Stimulated activated CD8-positive, alpha-beta memory T cell treated with anti-CD3 and anti-CD28 coated beads, Interleukin-15, amount 100 ng/mL, for 4 hours (primary cell): ENCODE measurements around the gene FAM117A.
"Not testable (repeated sequence)": the region's sequence is repeated elsewhere in the genome, so short reads cannot be mapped to it uniquely, and the experiment has no call there.

ENCODE experiments used
- DNase-seq, 2 donors: peaks; one replicate each; pipeline ENCODE4 v3.0.0-alpha.2; 2020; ENCODE audit warnings: low read depth in 2 of 2

The FAM117A gene

DNA sequence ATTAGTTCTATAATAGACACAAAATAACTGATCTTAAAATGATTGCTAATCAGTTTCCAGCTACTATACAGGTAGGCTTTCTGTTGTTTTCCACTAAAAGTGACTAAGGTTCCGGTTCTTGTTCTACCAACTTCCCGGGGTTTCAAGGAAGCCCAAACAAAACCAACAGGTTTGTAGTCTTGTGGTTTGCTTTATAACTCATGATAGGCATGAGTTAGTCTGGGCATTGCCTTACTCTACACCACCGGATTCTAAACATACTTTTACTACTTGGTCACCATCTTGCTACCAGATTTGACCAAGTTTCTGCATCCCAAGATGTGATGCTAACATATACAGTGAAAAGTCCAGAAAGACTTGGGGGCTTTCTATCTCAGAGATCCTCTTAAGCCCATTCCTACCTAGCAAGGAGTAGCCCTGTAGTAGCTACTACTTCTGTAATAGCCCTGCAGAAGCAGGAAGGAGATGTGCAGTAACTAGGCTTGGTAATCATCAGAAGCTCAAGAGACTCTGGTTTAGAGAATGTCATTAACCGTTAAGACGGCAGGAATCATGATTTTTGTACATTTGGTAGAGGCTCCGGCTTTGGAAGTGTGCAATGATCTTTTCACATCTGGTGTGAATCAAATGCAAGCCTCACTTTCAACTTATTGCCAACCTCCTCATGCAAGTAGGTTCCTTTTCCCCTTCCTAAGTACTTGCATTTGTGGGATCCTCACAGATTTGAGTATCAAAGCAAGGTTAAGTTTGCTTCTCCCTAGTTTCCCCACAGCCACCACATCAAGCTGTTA is 1.6 kb downstream of the FAM117A start:
- DNase-seq = no peak

DNA sequence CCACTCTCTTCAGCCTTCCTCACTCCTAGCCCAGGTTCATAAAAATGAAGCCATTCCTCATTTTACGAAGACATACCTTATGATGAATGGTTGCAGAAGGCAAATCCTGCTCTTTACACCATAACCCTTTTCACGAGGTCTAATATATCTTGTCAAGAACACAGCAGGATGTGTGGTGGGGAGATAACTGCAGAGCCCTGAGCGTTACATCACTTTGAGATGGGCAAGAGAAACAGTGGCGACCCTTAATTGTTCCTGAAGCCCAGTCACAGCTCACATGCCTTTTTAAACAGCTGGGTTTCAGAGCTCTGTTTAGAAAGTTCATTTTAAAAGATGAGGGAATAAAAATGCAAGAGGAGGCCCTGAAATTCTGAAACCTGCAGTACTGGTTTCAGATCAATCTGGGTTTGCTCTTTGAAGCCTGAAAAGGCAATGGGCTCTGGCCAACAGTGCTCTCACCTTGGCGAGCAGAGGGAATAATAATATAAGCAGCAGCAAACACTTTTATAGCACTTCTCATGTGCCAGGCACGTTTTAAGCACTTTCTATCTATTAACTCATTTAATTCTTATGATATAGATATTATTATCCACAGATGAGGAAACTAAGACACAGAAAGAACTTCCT is 2.9 kb downstream of the FAM117A start:
- no peak for DNase-seq

DNA sequence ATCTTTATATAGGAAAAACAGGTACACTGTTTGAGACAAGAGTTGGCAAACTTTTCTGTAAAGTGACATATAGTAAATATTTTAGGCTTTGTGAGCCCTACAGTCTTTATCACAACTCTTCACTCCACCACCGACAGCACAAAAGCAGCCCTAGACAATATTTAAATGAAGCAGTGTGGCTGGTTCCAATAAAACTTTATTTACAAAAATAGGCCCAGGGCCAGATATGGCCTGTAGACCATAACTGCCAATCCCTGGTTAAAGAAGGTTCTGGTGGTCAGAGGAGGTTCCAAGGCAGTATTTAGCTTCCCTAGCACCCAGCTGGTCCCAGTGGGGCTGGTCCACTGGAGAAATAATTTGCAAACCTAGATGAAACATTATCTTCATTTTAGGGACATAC is 3.6 kb downstream of the FAM117A start:
- no peak for DNase-seq

DNA sequence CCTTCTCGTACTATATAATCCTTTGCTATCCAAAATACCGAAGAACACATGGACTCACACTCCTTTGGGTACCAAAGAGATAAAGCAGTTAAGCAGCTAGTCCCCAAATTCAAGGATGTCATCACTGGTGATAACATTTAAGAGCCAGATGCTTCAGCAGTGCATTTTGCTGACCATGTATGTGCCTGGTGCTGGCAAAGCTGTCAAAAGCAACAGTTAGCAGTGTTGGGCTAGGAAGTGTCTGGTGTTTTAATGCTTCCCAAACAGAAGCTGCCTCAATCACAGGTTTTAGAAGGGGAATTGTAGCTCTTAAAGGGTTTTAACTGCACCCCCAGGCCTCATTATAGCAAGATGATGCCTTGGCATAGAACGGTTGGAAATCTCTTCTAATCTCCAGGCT is 4.7 kb downstream of the FAM117A start:
- DNase-seq = no peak

DNA sequence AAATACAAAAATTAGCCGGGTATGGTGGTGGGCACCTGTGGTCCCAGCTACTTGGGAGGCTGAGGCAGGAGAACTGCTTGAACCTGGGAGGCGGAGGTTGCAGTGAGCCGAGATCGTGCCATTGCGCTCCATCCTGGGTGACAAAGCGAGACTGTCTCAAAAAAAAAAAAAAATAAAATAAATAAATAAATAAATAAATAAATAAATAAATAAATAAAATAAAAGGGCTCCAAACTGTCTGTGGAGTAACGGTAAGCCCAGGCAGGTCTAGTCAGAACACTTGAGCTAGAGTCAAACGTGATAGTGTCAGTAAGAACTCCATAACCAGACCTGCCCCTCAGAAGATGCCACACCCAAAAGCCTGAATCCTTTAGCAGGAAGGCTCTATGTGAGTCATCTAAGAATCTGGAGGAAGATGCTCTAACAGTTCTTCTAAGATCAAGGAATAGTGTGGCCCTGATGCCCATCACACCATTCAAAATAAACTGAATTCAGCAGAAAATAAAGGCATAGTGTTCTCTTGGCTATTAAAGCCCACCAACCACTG is 5.4 kb downstream of the FAM117A start:
- not testable (repeated sequence) for DNase-seq

DNA sequence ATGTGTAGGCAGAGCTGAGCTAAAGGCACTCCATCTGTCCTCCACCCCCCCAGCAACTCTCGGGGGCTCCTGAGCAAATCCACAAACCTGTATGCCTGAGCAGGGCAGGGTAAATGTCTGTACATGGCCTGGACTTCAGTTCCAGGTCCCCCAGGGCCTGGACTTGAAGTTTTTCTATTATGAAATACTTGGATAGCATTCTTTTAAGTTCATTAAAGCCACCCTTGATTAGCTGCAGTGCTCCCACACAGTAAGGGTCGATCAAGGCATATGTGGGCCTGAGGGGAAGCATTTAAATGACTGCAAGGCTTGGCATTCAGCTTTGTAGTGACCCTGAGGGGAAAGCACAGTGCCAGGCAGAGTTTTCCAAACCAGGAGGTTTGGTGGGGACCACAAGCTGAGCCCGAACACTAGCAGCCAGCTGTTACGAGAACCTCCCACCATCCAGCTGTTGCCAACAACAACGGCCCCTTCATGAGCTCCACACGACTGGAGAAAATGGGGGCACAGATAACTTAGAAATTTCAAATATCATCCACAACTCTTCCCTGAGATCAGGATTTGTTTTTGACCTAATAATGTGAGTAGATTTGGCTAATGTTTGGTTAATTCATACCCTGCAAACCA is 6.7 kb downstream of the FAM117A start:
- DNase-seq = no peak

DNA sequence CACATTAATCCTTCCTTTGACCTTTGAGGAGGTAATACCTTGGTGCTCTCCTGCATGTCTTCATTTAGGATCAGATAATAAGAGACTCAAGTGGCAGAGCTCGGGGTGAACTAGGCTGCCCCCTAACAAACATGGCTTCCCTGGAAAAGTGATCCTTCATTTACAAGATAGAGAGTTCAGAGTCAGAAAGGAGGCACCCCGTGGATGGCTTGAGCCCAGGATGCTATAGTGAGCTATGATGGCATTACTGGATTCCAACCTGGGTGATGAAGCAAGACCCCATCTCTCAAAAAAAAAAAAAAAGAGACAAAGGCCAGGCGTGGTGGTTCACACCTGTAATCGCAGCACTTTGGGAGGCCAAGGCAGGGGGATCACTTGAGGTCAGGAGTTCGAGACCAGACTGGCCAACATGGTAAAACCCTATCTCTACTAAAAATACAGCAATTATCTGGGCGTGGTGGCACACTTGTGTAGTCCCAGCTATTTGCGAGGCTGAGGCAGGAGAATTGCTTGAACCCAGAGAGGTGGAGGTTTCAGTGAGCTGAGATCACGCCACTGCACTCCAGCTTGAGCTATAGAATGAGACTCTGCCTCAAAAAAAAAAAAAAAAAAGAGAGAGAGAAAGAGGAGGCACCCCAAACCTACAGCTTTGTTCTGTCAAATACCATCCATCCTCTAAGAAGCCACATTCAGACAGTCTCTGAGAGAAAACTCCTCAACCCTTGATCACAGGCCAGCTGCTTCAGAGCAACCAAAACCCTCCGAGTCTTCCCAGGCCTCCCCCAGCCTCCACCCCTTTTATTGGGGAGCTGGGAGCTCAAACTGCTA is 7.4 kb downstream of the FAM117A start:
- no peak for DNase-seq

DNA sequence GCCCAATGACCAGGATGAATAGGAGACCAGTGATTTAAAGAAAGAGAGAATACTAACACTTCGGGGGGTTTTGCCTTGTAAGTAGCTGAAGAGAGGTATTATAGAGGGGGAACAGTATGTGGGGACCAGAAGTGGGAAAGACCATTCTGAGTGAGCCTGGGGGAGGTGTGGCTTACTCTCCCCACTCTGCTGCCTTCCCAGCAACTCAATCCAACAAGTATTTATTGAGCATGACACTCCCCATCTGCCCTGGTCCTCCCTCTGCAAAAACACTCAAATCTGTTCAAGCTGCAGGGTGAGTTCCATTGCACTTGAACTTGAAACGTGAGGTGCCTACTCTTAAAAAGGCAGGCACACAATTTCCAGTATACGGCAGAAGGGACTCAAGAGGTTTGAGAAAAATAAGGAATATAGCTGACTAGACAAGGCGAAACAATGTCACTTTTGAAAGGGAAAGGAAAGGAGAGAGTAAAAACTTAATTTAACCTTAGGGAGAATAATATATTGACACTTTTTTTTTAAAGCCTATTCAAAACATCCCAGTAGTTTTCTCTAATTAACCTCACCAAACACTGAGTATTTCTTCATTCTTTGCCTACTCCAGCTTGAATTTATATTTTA is 8.2 kb downstream of the FAM117A start:
- no peak for DNase-seq

DNA sequence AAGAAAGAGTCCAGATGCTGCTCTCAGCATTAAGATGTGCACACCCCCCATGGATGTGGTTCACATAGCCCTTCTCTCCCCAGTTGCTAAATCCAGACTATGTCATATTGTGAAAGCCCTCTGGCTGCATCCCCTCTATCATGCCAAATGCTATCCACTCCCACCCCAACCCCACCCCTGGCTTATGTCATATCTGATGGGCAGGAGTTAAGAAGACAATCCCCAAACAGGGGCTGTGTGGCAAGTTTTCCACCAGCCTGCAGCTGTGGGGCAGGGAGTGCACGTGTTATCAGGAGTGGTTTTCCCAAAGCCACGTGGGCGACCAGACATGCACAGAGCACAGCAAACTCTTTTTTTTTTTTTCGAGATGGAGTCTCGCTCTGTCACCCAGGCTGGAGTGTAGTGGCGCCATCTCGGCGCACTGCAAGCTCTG is 10.0 kb downstream of the FAM117A start:
- DNase-seq = no peak

DNA sequence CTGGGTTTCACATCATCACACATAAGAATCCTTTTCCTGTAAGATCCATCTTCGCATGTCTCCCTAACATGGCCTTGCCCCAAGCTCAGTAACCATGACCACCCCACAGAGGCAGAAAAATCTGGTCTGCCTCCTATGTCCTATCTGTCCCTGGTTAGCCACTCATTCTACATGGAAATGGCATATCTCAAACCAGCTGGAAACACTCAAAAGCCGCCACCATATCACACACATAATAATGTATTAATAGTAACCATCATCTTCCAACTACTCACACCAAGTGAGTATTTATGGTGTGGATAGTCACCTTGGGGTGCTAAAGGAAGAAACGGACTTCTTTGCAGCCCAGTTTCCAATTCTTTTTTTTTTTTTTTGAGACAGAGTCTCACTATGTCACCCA is 11.4 kb downstream of the FAM117A start:
- no peak for DNase-seq

DNA sequence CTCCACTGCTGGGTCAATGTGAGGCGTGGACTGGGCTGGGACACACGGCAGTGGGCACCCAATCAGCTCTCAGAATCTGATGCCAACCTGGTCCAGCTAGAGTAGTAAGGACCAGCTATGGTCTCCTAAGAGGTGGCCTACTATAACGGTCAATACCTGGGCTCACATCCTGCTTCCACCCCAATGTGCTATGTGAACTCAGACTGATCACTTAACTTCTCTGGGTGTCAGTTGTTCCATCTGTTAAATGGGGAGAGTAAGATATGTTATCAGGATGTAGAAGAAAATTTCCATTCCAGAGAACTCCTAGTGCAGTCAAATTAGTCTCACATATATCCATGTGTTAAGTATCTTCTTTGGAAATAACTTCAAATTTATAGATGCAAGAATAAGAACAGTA is 14.2 kb downstream of the FAM117A start:
- no peak for DNase-seq

DNA sequence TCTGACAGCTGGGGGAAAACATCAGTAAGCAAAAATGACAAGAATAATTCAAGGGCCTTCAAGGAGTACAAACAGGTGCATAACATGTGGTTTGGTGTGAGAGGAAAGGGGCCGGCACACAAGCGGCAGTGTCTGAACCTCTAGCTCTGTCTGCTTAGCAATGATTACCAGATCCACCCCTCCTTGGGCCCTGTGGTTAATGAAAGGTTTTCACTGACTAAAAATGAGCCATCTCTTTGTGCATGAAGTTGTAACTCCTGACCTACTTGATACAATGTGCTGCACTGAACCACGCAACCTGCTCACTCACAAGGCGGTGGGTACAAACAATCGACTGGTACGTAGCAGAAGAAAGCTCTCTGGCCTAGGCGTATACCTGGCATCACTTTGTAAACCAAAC is 15.1 kb downstream of the FAM117A start:
- peak in 1 of 2 donors; percentile 27 for DNase-seq

DNA sequence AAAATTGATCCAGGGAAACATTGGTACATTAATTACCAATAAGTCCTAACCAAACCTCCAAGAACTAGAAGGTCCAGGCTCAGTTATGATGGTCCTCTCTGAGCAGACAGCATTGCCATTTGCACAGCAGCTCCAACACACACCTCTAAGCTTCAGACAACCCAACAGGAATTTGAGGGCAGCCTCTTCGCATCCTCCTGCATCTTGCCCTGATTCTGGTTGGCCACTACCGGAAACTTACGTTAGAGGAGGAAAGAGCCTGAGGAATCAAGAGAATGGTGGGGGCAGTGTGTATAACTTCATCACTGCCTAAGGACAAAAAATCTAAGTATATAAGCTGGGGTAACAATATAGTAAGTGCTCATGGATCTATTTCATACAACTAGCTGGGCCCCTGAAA is 15.7 kb downstream of the FAM117A start:
- no peak for DNase-seq

DNA sequence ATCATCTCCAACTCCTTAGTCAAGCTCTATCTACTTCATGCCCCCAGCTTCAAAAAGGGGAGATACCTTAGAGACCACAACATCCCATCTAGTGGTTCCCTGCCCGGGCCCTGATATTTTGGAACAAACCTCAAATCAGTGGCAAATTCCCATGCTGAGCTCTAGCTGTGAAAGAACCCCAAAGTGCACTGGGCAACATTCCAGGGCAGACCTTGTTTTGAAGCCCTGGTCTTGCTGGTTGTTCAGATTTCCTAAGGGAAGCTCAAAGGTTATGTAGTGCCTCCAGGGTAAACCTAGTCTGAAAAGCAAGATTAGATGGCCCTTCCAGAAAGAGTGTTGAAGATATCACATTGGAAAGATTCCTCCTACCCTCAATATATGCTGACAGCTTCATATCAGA is 16.3 kb downstream of the FAM117A start:
- DNase-seq = no peak

DNA sequence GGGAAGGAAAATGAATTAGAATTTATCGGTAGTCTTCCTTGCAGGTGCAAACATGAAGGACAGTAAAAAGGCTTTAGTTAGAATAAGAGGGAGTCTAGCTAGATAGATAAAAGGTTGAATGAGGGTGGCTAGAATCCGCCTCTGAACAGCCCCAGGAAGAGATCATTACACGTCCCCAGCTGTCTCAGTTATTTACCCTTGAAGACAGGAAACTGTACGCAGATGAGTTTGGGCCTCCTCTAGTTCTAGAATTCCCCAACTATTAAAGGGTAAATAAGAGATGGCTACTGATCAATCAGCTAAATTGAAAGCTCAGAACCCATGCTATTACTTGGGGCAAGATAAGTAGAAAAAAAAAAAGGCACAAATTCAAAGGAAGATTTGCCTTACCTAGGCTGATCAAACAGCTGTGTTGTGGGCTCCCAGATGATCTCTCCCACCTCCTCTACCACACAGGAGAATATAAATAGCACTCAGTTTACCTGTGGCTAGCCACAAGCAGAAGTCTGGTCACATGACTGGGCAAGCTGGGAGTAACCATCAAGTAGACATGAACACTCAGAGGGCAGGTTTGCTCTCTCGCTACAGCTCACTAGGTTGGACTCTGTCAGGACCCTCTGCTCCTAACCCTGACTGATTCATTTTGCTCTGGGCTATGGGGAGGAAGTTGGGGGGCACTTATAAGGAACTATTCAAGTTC is 17.0 kb downstream of the FAM117A start:
- no peak for DNase-seq

DNA sequence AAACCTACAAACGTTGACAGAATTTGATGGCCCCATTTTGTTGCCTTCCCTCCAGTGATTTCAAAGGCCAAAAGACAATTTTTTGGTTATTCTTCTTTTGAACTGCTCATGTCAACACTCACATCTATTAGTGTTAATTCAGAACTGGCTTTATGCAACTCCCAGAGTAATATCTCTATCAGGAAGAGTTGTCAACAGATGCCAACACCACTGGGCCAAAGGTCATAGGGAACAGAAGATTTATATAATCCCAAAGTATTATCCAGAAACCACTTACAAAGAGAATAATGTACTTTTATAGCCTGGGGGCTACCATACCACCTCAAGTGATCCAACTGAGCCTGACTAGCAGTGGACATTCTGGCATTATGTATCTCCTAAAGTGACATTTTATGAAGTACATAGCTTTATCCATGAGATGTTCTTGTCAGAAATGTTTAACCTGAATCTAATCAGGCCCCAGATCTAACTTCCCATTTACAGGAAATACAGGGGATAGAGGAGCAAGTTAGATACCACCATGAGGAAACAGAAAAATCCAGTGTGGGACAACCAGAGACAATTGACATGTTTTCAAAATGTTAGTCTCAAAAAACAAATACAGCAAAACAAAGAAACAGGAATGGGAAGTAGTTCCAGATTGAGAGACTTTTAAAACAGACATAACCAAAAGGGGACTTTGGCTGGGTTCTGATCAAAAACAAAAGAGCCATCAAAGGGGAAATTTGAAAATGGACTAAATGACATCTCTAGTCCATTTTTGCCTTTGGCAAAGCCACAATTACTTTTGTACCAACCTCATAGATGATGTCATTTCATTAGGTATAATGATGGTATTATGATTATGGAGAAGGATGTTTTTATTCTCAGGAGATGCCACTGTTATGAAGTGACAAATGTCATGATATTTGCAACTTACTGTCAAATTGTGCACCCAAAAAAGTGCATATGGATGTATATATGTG is 18.5 kb downstream of the FAM117A start:
- DNase-seq = no peak

DNA sequence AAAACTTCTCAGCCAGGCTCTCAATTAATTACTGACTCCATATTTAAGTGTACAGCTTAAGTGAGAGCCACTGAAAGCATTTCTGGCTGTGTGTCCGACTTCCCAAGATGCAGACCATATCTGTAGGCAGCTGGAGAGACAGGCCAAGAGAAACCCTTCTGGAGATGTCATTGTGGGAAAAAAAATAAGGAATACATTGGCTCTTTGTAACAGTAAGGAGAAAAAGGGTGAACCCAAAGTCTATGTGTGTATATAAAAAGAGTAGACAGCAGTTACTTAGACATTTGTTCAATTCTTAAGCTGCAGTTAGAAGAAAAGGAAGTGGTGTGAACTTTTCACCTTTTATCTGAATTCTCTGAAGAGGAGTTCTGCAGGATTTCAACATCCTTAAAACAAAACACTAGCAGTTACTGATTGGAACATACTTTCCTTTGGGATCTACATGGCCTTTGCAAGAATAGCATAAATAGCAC is 21.7 kb downstream of the FAM117A start:
- DNase-seq = no peak

DNA sequence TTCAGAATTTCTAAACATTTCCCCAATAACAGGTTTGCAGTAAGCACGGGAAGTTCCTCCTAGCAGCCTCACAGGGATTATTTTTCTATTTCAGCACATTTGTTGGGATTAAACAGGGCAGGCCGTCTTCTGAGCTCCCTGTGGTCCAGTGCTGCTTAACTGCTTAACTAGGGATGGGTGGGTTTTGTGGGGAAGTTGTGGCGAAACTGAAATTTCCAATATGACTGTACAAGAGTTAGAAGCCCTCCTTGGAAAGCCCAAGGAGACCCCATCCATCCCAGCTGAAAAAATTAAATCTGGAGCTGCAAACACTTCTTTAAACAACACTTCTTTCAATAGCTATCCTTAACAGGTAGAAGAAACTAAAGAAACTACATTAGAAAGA is 22.2 kb downstream of the FAM117A start:
- DNase-seq = no peak

DNA sequence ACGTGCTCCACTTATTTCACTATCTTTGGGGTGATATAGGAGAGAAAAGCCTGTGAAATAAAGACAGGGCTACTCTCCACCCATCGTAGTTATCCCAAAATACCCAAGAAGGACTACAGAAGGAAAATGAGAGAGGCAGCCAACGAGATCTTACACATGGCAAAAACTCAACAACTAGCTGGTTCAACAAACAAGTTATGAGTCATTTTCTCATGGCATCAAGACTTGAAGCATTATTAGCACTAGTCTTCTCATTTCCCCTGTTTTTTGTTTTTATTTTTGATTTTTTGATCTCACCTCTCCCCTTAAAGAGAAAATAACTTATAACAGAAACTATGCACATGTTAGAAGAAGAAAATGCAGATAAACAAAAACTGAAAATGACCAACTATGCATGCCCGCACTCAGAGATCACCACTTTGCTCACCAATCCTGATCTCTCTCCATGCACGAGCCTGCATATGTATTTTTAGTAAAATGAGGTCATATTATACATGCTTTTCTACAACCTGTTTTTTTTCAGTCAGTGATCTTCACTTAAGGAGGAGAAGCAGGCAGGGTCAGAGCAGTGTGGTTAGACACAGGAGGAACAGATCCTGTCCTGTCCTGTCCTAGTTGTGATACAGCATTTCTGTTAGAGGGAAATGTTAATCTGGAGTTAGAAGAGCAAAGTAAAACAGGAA is 22.8 kb downstream of the FAM117A start:
- DNase-seq = no peak
